ENCODE measurements around the gene FANCG. TPM values are rescaled to one million over a fixed set of nuclear protein-coding genes. Genes with fewer than 3 reads are reported as not detected.
A peak's percentile ranks its signal among the peaks of the same experiment; 100 is the strongest.

FANCG gene
- total RNA-seq, 1 donor from 2014 or later = 68.7 TPM

DNA sequence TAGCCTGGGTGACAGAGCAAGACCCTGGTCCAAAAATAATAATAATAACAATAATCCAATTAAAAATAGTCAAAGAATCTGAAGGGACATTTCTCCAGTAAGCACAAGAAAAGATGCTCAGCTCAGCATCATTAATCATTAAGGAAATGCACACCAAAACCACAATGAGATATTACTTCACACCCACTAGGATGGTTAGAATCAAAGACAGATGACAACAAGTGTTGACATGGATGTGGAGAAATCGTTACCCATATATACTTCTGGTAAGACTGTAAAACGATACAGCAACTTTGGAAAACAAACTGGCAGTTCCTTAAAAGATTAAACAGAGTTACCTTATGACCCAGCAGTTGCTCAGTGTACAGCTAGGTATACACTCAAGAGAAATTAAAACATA is 5.3 kb upstream of the FANCG start:
- H3K36me3 Mint-ChIP-seq (ENCODE audit: insufficient read depth) = peaks cover 9% of the 10 kb centered on the region
- no peak for DNase-seq (ENCODE audit: low spot score, unreplicated experiment)
- no peaks in the 10 kb centered on the region for H3K9me3 Mint-ChIP-seq (ENCODE audit: low read depth)
- no peak overlapping the region for H3K4me3 Mint-ChIP-seq (ENCODE audit: low read depth)
- H3K27me3 Mint-ChIP-seq = no peaks in the 10 kb centered on the region
- no peak for TF ChIP-seq CTCF (IDR thresholded peaks at IDR 0.05; ENCODE audit: unreplicated experiment)
- H3K4me1 Mint-ChIP-seq (ENCODE audit: low read depth) = peaks cover under 1% of the 10 kb centered on the region
- no peak overlapping the region for H3K27ac Mint-ChIP-seq

DNA sequence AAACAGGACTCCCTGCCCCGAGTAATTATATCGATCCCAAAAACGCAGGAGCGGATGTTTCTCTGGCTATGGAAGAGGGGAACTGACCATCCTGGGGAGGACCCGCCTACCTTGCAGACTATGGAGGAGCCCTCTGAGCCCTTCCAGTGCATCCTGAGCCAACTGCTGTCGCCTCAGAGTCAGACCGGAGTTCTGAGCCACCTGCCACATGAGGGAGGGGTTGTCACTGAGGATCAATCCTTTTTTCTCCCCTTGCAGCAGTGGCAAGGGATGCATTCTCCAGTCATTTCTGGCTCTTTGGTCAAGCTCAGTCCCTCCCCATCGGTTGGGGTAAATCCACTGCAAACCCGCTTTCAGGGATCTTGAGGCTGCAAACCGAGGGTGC is 709 bp downstream of the FANCG start:
- peaks cover 7% of the 10 kb centered on the region for H3K36me3 Mint-ChIP-seq (ENCODE audit: insufficient read depth)
- peaks cover 16% of the 10 kb centered on the region for H3K4me1 Mint-ChIP-seq (ENCODE audit: low read depth)
- DNase-seq (ENCODE audit: low spot score, unreplicated experiment) = no peak
- no peaks in the 10 kb centered on the region for H3K9me3 Mint-ChIP-seq (ENCODE audit: low read depth)
- peak overlapping the region; percentile 84 for H3K4me3 Mint-ChIP-seq (ENCODE audit: low read depth)
- H3K27ac Mint-ChIP-seq = peak overlapping the region; percentile 90
- no peak for TF ChIP-seq CTCF (IDR thresholded peaks at IDR 0.05; ENCODE audit: unreplicated experiment)
- H3K27me3 Mint-ChIP-seq = no peaks in the 10 kb centered on the region

- TF ChIP-seq CTCF (IDR thresholded peaks at IDR 0.05; ENCODE audit: unreplicated experiment) = no peak
- H3K9me3 Mint-ChIP-seq (ENCODE audit: low read depth) = no peaks in the 10 kb centered on the region
- H3K4me3 Mint-ChIP-seq (ENCODE audit: low read depth) = peak overlapping the region; percentile 84
- H3K36me3 Mint-ChIP-seq (ENCODE audit: insufficient read depth) = peaks cover 13% of the 10 kb centered on the region
- H3K27me3 Mint-ChIP-seq = no peaks in the 10 kb centered on the region
- no peak for DNase-seq (ENCODE audit: low spot score, unreplicated experiment)
- H3K4me1 Mint-ChIP-seq (ENCODE audit: low read depth) = peaks cover 16% of the 10 kb centered on the region
- no peak overlapping the region for H3K27ac Mint-ChIP-seq
These were observed 1.7 kb downstream of the FANCG start for GRCh38 chr9:35078066-35078465.

- no peaks in the 10 kb centered on the region for H3K27me3 Mint-ChIP-seq
- H3K9me3 Mint-ChIP-seq (ENCODE audit: low read depth) = no peaks in the 10 kb centered on the region
- no peak overlapping the region for H3K4me3 Mint-ChIP-seq (ENCODE audit: low read depth)
- H3K4me1 Mint-ChIP-seq (ENCODE audit: low read depth) = peaks cover 20% of the 10 kb centered on the region
- H3K36me3 Mint-ChIP-seq (ENCODE audit: insufficient read depth) = peaks cover 15% of the 10 kb centered on the region
- DNase-seq (ENCODE audit: low spot score, unreplicated experiment) = no peak
- no peak overlapping the region for H3K27ac Mint-ChIP-seq
- no peak for TF ChIP-seq CTCF (IDR thresholded peaks at IDR 0.05; ENCODE audit: unreplicated experiment)
These were observed 2.9 kb downstream of the FANCG start for GRCh38 chr9:35076848-35077247.

DNA sequence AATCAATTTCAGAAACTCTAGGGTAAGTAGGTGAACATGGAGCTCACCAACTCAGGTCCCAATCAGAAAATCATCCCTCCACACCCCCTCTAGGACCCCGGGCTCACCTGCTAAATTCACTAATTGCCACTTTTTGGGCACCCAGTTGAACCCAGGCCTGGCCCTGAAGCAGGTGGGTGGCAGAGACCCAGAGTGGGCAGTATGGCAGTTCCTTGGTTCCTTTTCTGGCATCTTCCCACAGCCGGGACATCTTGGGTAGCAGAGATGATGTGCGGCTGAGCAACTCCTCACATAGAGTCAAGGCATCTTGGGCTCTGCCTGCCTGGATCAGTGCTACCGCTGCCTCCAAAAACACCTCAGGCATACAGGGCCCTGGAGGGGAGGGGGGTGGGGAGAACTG is 4.4 kb downstream of the FANCG start:
- H3K27ac Mint-ChIP-seq = no peak overlapping the region
- DNase-seq (ENCODE audit: low spot score, unreplicated experiment) = no peak
- H3K36me3 Mint-ChIP-seq (ENCODE audit: insufficient read depth) = peaks cover 16% of the 10 kb centered on the region
- peaks cover 27% of the 10 kb centered on the region for H3K4me1 Mint-ChIP-seq (ENCODE audit: low read depth)
- TF ChIP-seq CTCF (IDR thresholded peaks at IDR 0.05; ENCODE audit: unreplicated experiment) = no peak
- no peaks in the 10 kb centered on the region for H3K27me3 Mint-ChIP-seq
- no peaks in the 10 kb centered on the region for H3K9me3 Mint-ChIP-seq (ENCODE audit: low read depth)
- H3K4me3 Mint-ChIP-seq (ENCODE audit: low read depth) = no peak overlapping the region

All from progenitor cell of endocrine pancreas (in vitro differentiated cells).